ENCODE results near the gene RGS6.

RGS6 gene

GRCh38 chr14:72308967-72309485 lies 376.8 kb downstream of the RGS6 start:
- H3K27ac ChIP-seq (ENCODE audit: low read length) = no peak overlapping the region
- no peaks in the 10 kb centered on the region for H3K27me3 ChIP-seq (ENCODE audit: control insufficient read depth in 1 of 2, insufficient read depth in 2 of 2, low read length in 2 of 2)
- H3K4me3 ChIP-seq (ENCODE audit: low read length in 2 of 2) = no peak overlapping the region
- H3K4me1 ChIP-seq (ENCODE audit: control insufficient read depth, insufficient read depth, low read length) = peaks cover 10% of the 10 kb centered on the region
- H3K9ac ChIP-seq (ENCODE audit: low read length in 2 of 2) = no peak overlapping the region
- H3K9me3 ChIP-seq (ENCODE audit: control insufficient read depth in 2 of 2, low read length in 2 of 2) = peaks cover 0 to 4% of the 10 kb centered on the region in 2 donors
- no peaks in the 10 kb centered on the region for H3K36me3 ChIP-seq (ENCODE audit: control insufficient read depth in 2 of 2, insufficient read depth in 2 of 2, low read length in 2 of 2)

GRCh38 chr14:72311116-72311515 lies 378.9 kb downstream of the RGS6 start:
- no peaks in the 10 kb centered on the region for H3K27me3 ChIP-seq (ENCODE audit: control insufficient read depth in 1 of 2, insufficient read depth in 2 of 2, low read length in 2 of 2)
- peaks cover 0 to 2% of the 10 kb centered on the region in 2 donors for H3K9me3 ChIP-seq (ENCODE audit: control insufficient read depth in 2 of 2, low read length in 2 of 2)
- no peak overlapping the region for H3K27ac ChIP-seq (ENCODE audit: low read length)
- H3K4me3 ChIP-seq (ENCODE audit: low read length in 2 of 2) = no peak overlapping the region
- no peak overlapping the region for H3K9ac ChIP-seq (ENCODE audit: low read length in 2 of 2)
- no peaks in the 10 kb centered on the region for H3K36me3 ChIP-seq (ENCODE audit: control insufficient read depth in 2 of 2, insufficient read depth in 2 of 2, low read length in 2 of 2)
- H3K4me1 ChIP-seq (ENCODE audit: control insufficient read depth, insufficient read depth, low read length) = peaks cover 14% of the 10 kb centered on the region

GRCh38 chr14:72311516-72311915 lies 379.3 kb downstream of the RGS6 start:
- Histone ChIP-seq H3K4me1 (ENCODE audit: control insufficient read depth, insufficient read depth, low read length) (peaks cover 14% of the 10 kb centered on the region), H3K36me3 (ENCODE audit: control insufficient read depth in 2 of 2, insufficient read depth in 2 of 2, low read length in 2 of 2) (no peaks in the 10 kb centered on the region), H3K9me3 (ENCODE audit: control insufficient read depth in 2 of 2, low read length in 2 of 2) (peaks cover 0 to 2% of the 10 kb centered on the region in 2 donors), H3K9ac (ENCODE audit: low read length in 2 of 2) (no peak overlapping the region), H3K27me3 (ENCODE audit: control insufficient read depth in 1 of 2, insufficient read depth in 2 of 2, low read length in 2 of 2) (no peaks in the 10 kb centered on the region), H3K4me3 (ENCODE audit: low read length in 2 of 2) (no peak overlapping the region), H3K27ac (ENCODE audit: low read length) (no peak overlapping the region)

- Histone ChIP-seq H3K27ac (ENCODE audit: low read length) (no peak overlapping the region), H3K9ac (ENCODE audit: low read length in 2 of 2) (no peak overlapping the region), H3K9me3 (ENCODE audit: control insufficient read depth in 2 of 2, low read length in 2 of 2) (peaks cover 0 to 2% of the 10 kb centered on the region in 2 donors)
These were observed 382.7 kb downstream of the RGS6 start for GRCh38 chr14:72314808-72315435.

GRCh38 chr14:72315714-72316113 lies 383.5 kb downstream of the RGS6 start:
- Histone ChIP-seq H3K9me3 (ENCODE audit: control insufficient read depth in 2 of 2, low read length in 2 of 2) (peaks cover 0 to 2% of the 10 kb centered on the region in 2 donors), H3K4me3 (ENCODE audit: low read length in 2 of 2) (no peak overlapping the region), H3K27me3 (ENCODE audit: control insufficient read depth in 1 of 2, insufficient read depth in 2 of 2, low read length in 2 of 2) (no peaks in the 10 kb centered on the region), H3K9ac (ENCODE audit: low read length in 2 of 2) (no peak overlapping the region), H3K4me1 (ENCODE audit: control insufficient read depth, insufficient read depth, low read length) (peaks cover 3% of the 10 kb centered on the region), H3K27ac (ENCODE audit: low read length) (no peak overlapping the region), H3K36me3 (ENCODE audit: control insufficient read depth in 2 of 2, insufficient read depth in 2 of 2, low read length in 2 of 2) (no peaks in the 10 kb centered on the region)

More at GRCh38 chr14:72314808-72315435, 382.7 kb downstream of the RGS6 start:
- Histone ChIP-seq H3K4me3 (ENCODE audit: low read length in 2 of 2) (no peak overlapping the region), H3K4me1 (ENCODE audit: control insufficient read depth, insufficient read depth, low read length) (peaks cover 3% of the 10 kb centered on the region), H3K27me3 (ENCODE audit: control insufficient read depth in 1 of 2, insufficient read depth in 2 of 2, low read length in 2 of 2) (no peaks in the 10 kb centered on the region), H3K36me3 (ENCODE audit: control insufficient read depth in 2 of 2, insufficient read depth in 2 of 2, low read length in 2 of 2) (no peaks in the 10 kb centered on the region)

- no peaks in the 10 kb centered on the region for H3K36me3 ChIP-seq (ENCODE audit: control insufficient read depth in 2 of 2, insufficient read depth in 2 of 2, low read length in 2 of 2)
- H3K4me3 ChIP-seq (ENCODE audit: low read length in 2 of 2) = no peak overlapping the region
- no peak overlapping the region for H3K27ac ChIP-seq (ENCODE audit: low read length)
- peaks cover 3% of the 10 kb centered on the region for H3K4me1 ChIP-seq (ENCODE audit: control insufficient read depth, insufficient read depth, low read length)
- H3K9ac ChIP-seq (ENCODE audit: low read length in 2 of 2) = no peak overlapping the region
- H3K27me3 ChIP-seq (ENCODE audit: control insufficient read depth in 1 of 2, insufficient read depth in 2 of 2, low read length in 2 of 2) = no peaks in the 10 kb centered on the region
- peaks cover 0 to 2% of the 10 kb centered on the region in 2 donors for H3K9me3 ChIP-seq (ENCODE audit: control insufficient read depth in 2 of 2, low read length in 2 of 2)
These were observed 386.4 kb downstream of the RGS6 start for GRCh38 chr14:72318648-72319047.

GRCh38 chr14:72332046-72332445 lies 399.8 kb downstream of the RGS6 start:
- H3K4me3 ChIP-seq (ENCODE audit: low read length in 2 of 2) = no peak overlapping the region
- peaks cover 10% of the 10 kb centered on the region for H3K4me1 ChIP-seq (ENCODE audit: control insufficient read depth, insufficient read depth, low read length)

GRCh38 chr14:72332871-72333270 lies 400.6 kb downstream of the RGS6 start:
- Histone ChIP-seq H3K9me3 (ENCODE audit: control insufficient read depth in 2 of 2, low read length in 2 of 2) (no peaks in the 10 kb centered on the region), H3K4me3 (ENCODE audit: low read length in 2 of 2) (no peak overlapping the region), H3K4me1 (ENCODE audit: control insufficient read depth, insufficient read depth, low read length) (peaks cover 10% of the 10 kb centered on the region), H3K9ac (ENCODE audit: low read length in 2 of 2) (no peak overlapping the region), H3K27me3 (ENCODE audit: control insufficient read depth in 1 of 2, insufficient read depth in 2 of 2, low read length in 2 of 2) (no peaks in the 10 kb centered on the region), H3K27ac (ENCODE audit: low read length) (no peak overlapping the region), H3K36me3 (ENCODE audit: control insufficient read depth in 2 of 2, insufficient read depth in 2 of 2, low read length in 2 of 2) (no peaks in the 10 kb centered on the region)

More at GRCh38 chr14:72332046-72332445, 399.8 kb downstream of the RGS6 start:
- no peaks in the 10 kb centered on the region for H3K27me3 ChIP-seq (ENCODE audit: control insufficient read depth in 1 of 2, insufficient read depth in 2 of 2, low read length in 2 of 2)
- no peaks in the 10 kb centered on the region for H3K36me3 ChIP-seq (ENCODE audit: control insufficient read depth in 2 of 2, insufficient read depth in 2 of 2, low read length in 2 of 2)
- H3K27ac ChIP-seq (ENCODE audit: low read length) = no peak overlapping the region
- H3K9ac ChIP-seq (ENCODE audit: low read length in 2 of 2) = no peak overlapping the region
- no peaks in the 10 kb centered on the region for H3K9me3 ChIP-seq (ENCODE audit: control insufficient read depth in 2 of 2, low read length in 2 of 2)

- Histone ChIP-seq H3K4me3 (ENCODE audit: low read length in 2 of 2) (no peak overlapping the region), H3K36me3 (ENCODE audit: control insufficient read depth in 2 of 2, insufficient read depth in 2 of 2, low read length in 2 of 2) (no peaks in the 10 kb centered on the region), H3K9me3 (ENCODE audit: control insufficient read depth in 2 of 2, low read length in 2 of 2) (no peaks in the 10 kb centered on the region), H3K9ac (ENCODE audit: low read length in 2 of 2) (no peak overlapping the region), H3K27ac (ENCODE audit: low read length) (no peak overlapping the region), H3K4me1 (ENCODE audit: control insufficient read depth, insufficient read depth, low read length) (peaks cover 10% of the 10 kb centered on the region), H3K27me3 (ENCODE audit: control insufficient read depth in 1 of 2, insufficient read depth in 2 of 2, low read length in 2 of 2) (no peaks in the 10 kb centered on the region)
These were observed 401.1 kb downstream of the RGS6 start for GRCh38 chr14:72333357-72333756.

- no peak overlapping the region for H3K9ac ChIP-seq (ENCODE audit: low read length in 2 of 2)
- no peaks in the 10 kb centered on the region for H3K27me3 ChIP-seq (ENCODE audit: control insufficient read depth in 1 of 2, insufficient read depth in 2 of 2, low read length in 2 of 2)
- H3K36me3 ChIP-seq (ENCODE audit: control insufficient read depth in 2 of 2, insufficient read depth in 2 of 2, low read length in 2 of 2) = no peaks in the 10 kb centered on the region
- no peak overlapping the region for H3K4me3 ChIP-seq (ENCODE audit: low read length in 2 of 2)
- H3K27ac ChIP-seq (ENCODE audit: low read length) = no peak overlapping the region
- peaks cover 8% of the 10 kb centered on the region for H3K4me1 ChIP-seq (ENCODE audit: control insufficient read depth, insufficient read depth, low read length)
- H3K9me3 ChIP-seq (ENCODE audit: control insufficient read depth in 2 of 2, low read length in 2 of 2) = no peaks in the 10 kb centered on the region
These were observed 404.2 kb downstream of the RGS6 start for GRCh38 chr14:72336311-72336980.

GRCh38 chr14:72341237-72341636 lies 409.0 kb downstream of the RGS6 start:
- Histone ChIP-seq H3K9me3 (ENCODE audit: control insufficient read depth in 2 of 2, low read length in 2 of 2) (peaks cover 0 to 3% of the 10 kb centered on the region in 2 donors), H3K27ac (ENCODE audit: low read length) (no peak overlapping the region), H3K4me3 (ENCODE audit: low read length in 2 of 2) (no peak overlapping the region), H3K4me1 (ENCODE audit: control insufficient read depth, insufficient read depth, low read length) (no peaks in the 10 kb centered on the region), H3K9ac (ENCODE audit: low read length in 2 of 2) (no peak overlapping the region), H3K36me3 (ENCODE audit: control insufficient read depth in 2 of 2, insufficient read depth in 2 of 2, low read length in 2 of 2) (no peaks in the 10 kb centered on the region), H3K27me3 (ENCODE audit: control insufficient read depth in 1 of 2, insufficient read depth in 2 of 2, low read length in 2 of 2) (no peaks in the 10 kb centered on the region)

Data from stomach smooth muscle (tissue), 2 donors.